ENCODE results near the gene MCOLN3. TPM values are rescaled to one million over a fixed set of nuclear protein-coding genes. Genes with fewer than 3 reads are reported as not detected.
"Not testable (repeated sequence)": the region's sequence is repeated elsewhere in the genome, so short reads cannot be mapped to it uniquely, and the experiment has no call there.

The MCOLN3 gene
- total and polyA plus RNA-seq, 5 donors, result 9.0 to 18.9 (median 15.2) TPM

DNA sequence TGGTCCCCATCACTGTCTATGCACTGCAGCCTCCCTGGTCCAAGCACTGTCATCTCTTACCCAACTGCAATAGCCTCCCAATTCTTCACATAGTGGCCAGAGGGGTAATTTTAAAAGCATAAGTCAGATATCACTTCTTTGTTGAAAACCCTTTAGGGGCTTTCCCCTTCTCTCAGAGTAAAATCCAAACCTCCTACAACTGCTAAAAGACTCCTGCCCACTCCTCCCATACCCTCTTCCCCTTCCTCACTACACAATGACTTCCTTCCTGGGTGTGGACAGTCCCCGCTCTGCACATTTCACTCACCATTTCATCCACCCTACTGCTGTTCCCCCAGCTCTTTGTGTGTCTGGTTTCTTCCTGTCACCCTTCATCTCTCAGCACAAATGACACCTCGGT lies 59.7 kb downstream of the MCOLN3 start:
- no peak overlapping the region for H3K27ac ChIP-seq (ENCODE audit: low read length)
- intact Hi-C loops (cut with DNase I), result no loop called here
- no peak overlapping the region for H3K4me3 ChIP-seq (ENCODE audit: low read length)
- DNase-seq (no peak), ATAC-seq (no peak)
- H3K4me1 ChIP-seq (ENCODE audit: control insufficient read depth, insufficient read depth, low read length), result no peaks in the 10 kb centered on the region
- no peaks in the 10 kb centered on the region for H3K27me3 ChIP-seq (ENCODE audit: control insufficient read depth, insufficient read depth)
- WGBS, result 45% methylated on average over 2 of the region's 2 CpGs
- no peaks in the 10 kb centered on the region for H3K9me3 ChIP-seq (ENCODE audit: control insufficient read depth, low read length)

DNA sequence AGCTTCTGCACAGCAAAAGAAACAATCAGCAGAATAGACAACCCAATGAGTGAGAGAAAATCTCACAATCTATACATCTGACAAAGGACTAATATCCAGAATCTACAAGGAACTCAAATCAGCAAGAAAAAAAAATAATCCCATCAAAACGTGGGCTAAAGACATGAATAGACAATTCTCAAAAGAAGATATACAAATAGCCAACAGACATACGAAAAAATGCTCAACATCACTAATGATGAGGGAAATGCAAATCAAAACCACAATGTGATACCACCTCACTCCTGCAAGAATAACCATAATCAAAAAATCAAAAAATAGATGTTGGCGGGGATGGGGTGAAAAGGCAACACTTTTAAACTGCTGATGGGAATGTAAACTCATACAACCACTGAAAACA lies 61.7 kb downstream of the MCOLN3 start:
- H3K27me3 ChIP-seq (ENCODE audit: control insufficient read depth, insufficient read depth); H3K27ac ChIP-seq (ENCODE audit: low read length); intact Hi-C loops (cut with DNase I); H3K4me1 ChIP-seq (ENCODE audit: control insufficient read depth, insufficient read depth, low read length); H3K9me3 ChIP-seq (ENCODE audit: control insufficient read depth, low read length); ATAC-seq; DNase-seq; H3K4me3 ChIP-seq (ENCODE audit: low read length): not testable (repeated sequence)
- 83% methylated on average over 3 of the region's 3 CpGs for whole genome bisulfite sequencing

DNA sequence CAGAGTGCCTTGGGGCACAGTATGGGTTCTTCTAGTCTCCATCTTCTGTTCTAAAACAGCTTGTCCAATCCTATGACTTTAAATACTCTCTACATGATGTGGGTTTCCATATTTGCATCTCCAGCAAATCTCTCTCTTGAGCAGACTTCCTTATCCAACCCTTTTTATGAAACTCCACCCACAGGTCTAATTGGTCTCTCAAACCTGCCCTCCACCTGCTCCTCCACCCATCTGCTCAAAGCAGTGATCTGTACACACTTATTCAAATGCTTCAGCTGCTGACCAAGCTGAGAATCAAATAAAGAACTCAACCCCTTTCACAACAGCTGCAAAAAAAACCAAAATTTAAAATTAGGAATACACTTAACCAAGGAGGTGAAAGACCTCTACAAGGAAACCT lies 62.9 kb downstream of the MCOLN3 start:
- no peak overlapping the region for H3K27ac ChIP-seq (ENCODE audit: low read length)
- H3K9me3 ChIP-seq (ENCODE audit: control insufficient read depth, low read length), result no peaks in the 10 kb centered on the region
- intact Hi-C loops (cut with DNase I), result no loop called here
- no peaks in the 10 kb centered on the region for H3K4me1 ChIP-seq (ENCODE audit: control insufficient read depth, insufficient read depth, low read length)
- no peaks in the 10 kb centered on the region for H3K27me3 ChIP-seq (ENCODE audit: control insufficient read depth, insufficient read depth)
- no peak for DNase-seq
- H3K4me3 ChIP-seq (ENCODE audit: low read length), result no peak overlapping the region
- ATAC-seq, result no peak

DNA sequence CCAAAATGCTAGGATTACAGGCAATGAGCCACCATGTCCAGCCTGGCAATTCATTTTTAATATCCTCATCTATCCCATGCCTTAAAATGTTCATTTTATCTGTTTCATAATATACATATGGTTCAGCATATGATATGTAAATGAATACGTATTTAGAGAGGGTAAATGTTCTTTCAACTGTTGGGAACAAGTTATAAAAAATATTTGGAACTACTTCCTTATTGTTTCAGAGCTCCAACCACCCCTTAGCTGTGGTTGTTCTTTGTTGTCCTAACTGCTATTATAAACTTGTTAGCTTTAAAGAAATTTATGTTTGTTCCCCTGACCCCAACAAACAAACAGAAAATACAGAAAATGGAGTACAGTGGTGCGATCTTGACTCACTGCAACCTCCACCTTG lies 65.9 kb downstream of the MCOLN3 start:
- Histone ChIP-seq H3K4me1 (ENCODE audit: control insufficient read depth, insufficient read depth, low read length) (no peaks in the 10 kb centered on the region), H3K27me3 (ENCODE audit: control insufficient read depth, insufficient read depth) (no peaks in the 10 kb centered on the region)
- intact Hi-C loops (cut with DNase I), result no loop called here

GRCh38 chr1:84975035-84975434 lies 73.3 kb downstream of the MCOLN3 start:
- ATAC-seq (no peak), DNase-seq (no peak)
- Histone ChIP-seq H3K27me3 (ENCODE audit: control insufficient read depth, insufficient read depth) (no peaks in the 10 kb centered on the region), H3K4me1 (ENCODE audit: control insufficient read depth, insufficient read depth, low read length) (no peaks in the 10 kb centered on the region), H3K27ac (ENCODE audit: low read length) (no peak overlapping the region), H3K4me3 (ENCODE audit: low read length) (no peak overlapping the region), H3K9me3 (ENCODE audit: control insufficient read depth, low read length) (no peaks in the 10 kb centered on the region)
- 50% methylated on average over 2 of the region's 2 CpGs for WGBS
- intact Hi-C loops (cut with DNase I), result no loop called here

More for the DNA sequence above, 65.9 kb downstream of the MCOLN3 start:
- ATAC-seq (no peak), DNase-seq (no peak)
- WGBS, result 83% methylated on average over 2 of the region's 2 CpGs
- Histone ChIP-seq H3K9me3 (ENCODE audit: control insufficient read depth, low read length) (no peaks in the 10 kb centered on the region), H3K27ac (ENCODE audit: low read length) (no peak overlapping the region), H3K4me3 (ENCODE audit: low read length) (no peak overlapping the region)

GRCh38 chr1:84973498-84974334 lies 74.6 kb downstream of the MCOLN3 start:
- ATAC-seq, result no peak
- no peak for DNase-seq
- no peak overlapping the region for H3K4me3 ChIP-seq (ENCODE audit: low read length)
- 72% methylated on average over 7 of the region's 7 CpGs for WGBS
- no peaks in the 10 kb centered on the region for H3K9me3 ChIP-seq (ENCODE audit: control insufficient read depth, low read length)
- no peaks in the 10 kb centered on the region for H3K27me3 ChIP-seq (ENCODE audit: control insufficient read depth, insufficient read depth)
- H3K27ac ChIP-seq (ENCODE audit: low read length), result no peak overlapping the region
- no peaks in the 10 kb centered on the region for H3K4me1 ChIP-seq (ENCODE audit: control insufficient read depth, insufficient read depth, low read length)
- intact Hi-C loops (cut with DNase I), result no loop called here

DNA sequence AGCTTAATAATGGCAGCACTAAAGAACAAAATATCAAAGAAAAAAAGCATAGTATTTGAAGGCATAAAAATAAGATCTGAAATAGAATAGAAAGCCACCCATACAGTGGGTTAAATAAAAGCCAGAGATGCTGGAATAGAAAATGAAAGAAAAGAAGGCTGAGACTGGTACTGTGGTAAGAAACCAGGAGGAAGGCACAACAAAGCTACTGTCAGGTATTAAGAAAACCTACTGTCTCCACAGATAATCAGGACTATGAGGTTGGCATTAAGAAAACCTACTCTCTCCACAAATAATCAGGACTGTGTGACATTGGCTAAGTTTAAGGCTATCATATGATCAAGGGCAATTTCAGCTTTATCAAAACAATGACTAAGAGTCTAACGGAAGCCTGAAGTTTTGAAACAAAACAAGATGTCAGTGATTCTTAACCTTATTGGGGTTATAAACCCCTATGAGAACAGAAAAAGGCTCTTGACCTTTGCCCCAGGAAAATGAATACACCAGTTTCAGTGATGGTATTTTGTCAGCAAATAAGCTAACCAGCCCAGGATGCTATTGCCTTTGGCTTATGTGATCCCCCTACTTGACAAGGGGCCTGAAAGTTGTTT lies 75.8 kb downstream of the MCOLN3 start:
- 55% methylated on average over 1 of the region's 1 CpG for WGBS
- Histone ChIP-seq H3K9me3 (ENCODE audit: control insufficient read depth, low read length) (no peaks in the 10 kb centered on the region), H3K27me3 (ENCODE audit: control insufficient read depth, insufficient read depth) (no peaks in the 10 kb centered on the region), H3K4me3 (ENCODE audit: low read length) (no peak overlapping the region), H3K27ac (ENCODE audit: low read length) (no peak overlapping the region), H3K4me1 (ENCODE audit: control insufficient read depth, insufficient read depth, low read length) (no peaks in the 10 kb centered on the region)
- ATAC-seq (no peak), DNase-seq (no peak)
- intact Hi-C loops (cut with DNase I), result no loop called here

GRCh38 chr1:84971957-84972356 lies 76.3 kb downstream of the MCOLN3 start:
- no peak for ATAC-seq
- 85% methylated on average over 2 of the region's 2 CpGs for WGBS
- Histone ChIP-seq H3K27ac (ENCODE audit: low read length) (no peak overlapping the region), H3K27me3 (ENCODE audit: control insufficient read depth, insufficient read depth) (no peaks in the 10 kb centered on the region), H3K9me3 (ENCODE audit: control insufficient read depth, low read length) (no peaks in the 10 kb centered on the region), H3K4me1 (ENCODE audit: control insufficient read depth, insufficient read depth, low read length) (no peaks in the 10 kb centered on the region), H3K4me3 (ENCODE audit: low read length) (no peak overlapping the region)
- intact Hi-C loops (cut with DNase I), result no loop called here
- no peak for DNase-seq

GRCh38 chr1:84969489-84970250 lies 78.6 kb downstream of the MCOLN3 start:
- Histone ChIP-seq H3K9me3 (ENCODE audit: control insufficient read depth, low read length) (no peaks in the 10 kb centered on the region), H3K4me3 (ENCODE audit: low read length) (no peak overlapping the region), H3K4me1 (ENCODE audit: control insufficient read depth, insufficient read depth, low read length) (no peaks in the 10 kb centered on the region), H3K27me3 (ENCODE audit: control insufficient read depth, insufficient read depth) (no peaks in the 10 kb centered on the region), H3K27ac (ENCODE audit: low read length) (no peak overlapping the region)
- intact Hi-C loops (cut with DNase I), result no loop called here
- DNase-seq, result no peak
- 94% methylated on average over 7 of the region's 7 CpGs for WGBS
- no peak for ATAC-seq

GRCh38 chr1:84968865-84969264 lies 79.4 kb downstream of the MCOLN3 start:
- ATAC-seq (no peak), DNase-seq (no peak)
- Histone ChIP-seq H3K9me3 (ENCODE audit: control insufficient read depth, low read length) (no peaks in the 10 kb centered on the region), H3K4me1 (ENCODE audit: control insufficient read depth, insufficient read depth, low read length) (no peaks in the 10 kb centered on the region), H3K27ac (ENCODE audit: low read length) (no peak overlapping the region), H3K27me3 (ENCODE audit: control insufficient read depth, insufficient read depth) (no peaks in the 10 kb centered on the region), H3K4me3 (ENCODE audit: low read length) (no peak overlapping the region)
- WGBS, result 96% methylated on average over 3 of the region's 3 CpGs
- intact Hi-C loops (cut with DNase I), result no loop called here

DNA sequence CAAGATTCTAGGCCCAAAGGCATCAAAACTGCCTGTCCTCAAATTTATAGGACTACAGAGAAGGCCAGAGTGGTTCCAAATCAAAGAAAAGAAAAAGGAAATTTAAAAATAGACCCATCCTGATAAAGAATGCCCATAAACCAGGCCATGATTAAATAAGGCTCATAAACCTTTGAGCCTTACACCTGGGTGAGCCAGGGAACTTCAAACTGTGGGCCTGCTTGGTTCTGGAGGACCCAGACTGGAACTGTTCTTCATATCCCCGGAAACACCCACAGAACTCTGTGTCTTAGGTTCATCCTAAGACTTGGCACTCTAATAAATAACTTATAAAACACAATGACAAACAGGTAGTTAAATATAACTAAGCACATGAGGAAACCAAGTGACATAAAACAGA lies 80.2 kb downstream of the MCOLN3 start:
- Histone ChIP-seq H3K27me3 (ENCODE audit: control insufficient read depth, insufficient read depth) (no peaks in the 10 kb centered on the region), H3K4me3 (ENCODE audit: low read length) (no peak overlapping the region), H3K4me1 (ENCODE audit: control insufficient read depth, insufficient read depth, low read length) (no peaks in the 10 kb centered on the region), H3K27ac (ENCODE audit: low read length) (no peak overlapping the region), H3K9me3 (ENCODE audit: control insufficient read depth, low read length) (no peaks in the 10 kb centered on the region)
- 93% methylated on average over 1 of the region's 1 CpG for WGBS
- intact Hi-C loops (cut with DNase I), result no loop called here
- DNase-seq (no peak), ATAC-seq (no peak)
